B cell (primary cell): ENCODE results near the gene RCBTB1. TPM values are rescaled to one million over a fixed set of nuclear protein-coding genes. Genes with fewer than 3 reads are reported as not detected.

Source experiments
- ATAC-seq: fragments of 200-7000 bp; cut with Tn5 transposase; one replicate; pipeline ENCODE4 v1.10.0; 2021; ENCODE audit warnings: low read depth, mild to moderate bottlenecking, moderate number of reproducible peaks, moderate library complexity
- CTCF ChIA-PET: fragments of 350-600 bp; sonication (Branson Sonifier 250); formaldehyde crosslinking; loops from one replicate; lab custom pipeline; 2021; ENCODE audit warnings: antibody characterized with exemption, inconsistent platforms; lab: Charles Lee
- POLR2A ChIA-PET: fragments of 350-600 bp; sonication (Branson Sonifier 250); formaldehyde crosslinking; loops from one replicate; lab custom pipeline; 2021; ENCODE audit warnings: antibody characterized with exemption; lab: Charles Lee
- DNase-seq: peaks from one replicate; pipeline ENCODE4 v3.0.0; 2013
- H2AFZ ChIP-seq: 2 replicates; pipeline ENCODE4 v1.6.1; 2012; ENCODE audit warnings: mild to moderate bottlenecking, low read depth, low read length; ENCODE audit not compliant: insufficient read depth, poor library complexity, severe bottlenecking
- H3K27ac ChIP-seq, 2 donors: 1 replicate in 1 of 2; 2 replicates in 1 of 2; pipeline ENCODE4 v1.5.1; 2012 to 2013; ENCODE audit warnings: low read length in 2 of 2, mild to moderate bottlenecking in 2 of 2, moderate library complexity in 1 of 2
- H3K27me3 ChIP-seq, 4 experiments: fragments of 200-600 bp in 1 of 4; sonication (generic) in 1 of 4; replicated peaks in 1 of 4; 1 replicate in 2 of 4; 2 replicates in 2 of 4; pipeline versions ENCODE4 v1.6.1 to v1.7.0; 2013 to 2016; ENCODE audit warnings: low read length in 3 of 4, mild to moderate bottlenecking in 2 of 4, mixed read lengths in 1 of 4, moderate library complexity in 1 of 4; ENCODE audit not compliant: insufficient read depth in 4 of 4, control insufficient read depth in 3 of 4; ENCODE audit errors: control extremely low read depth in 1 of 4
- H3K36me3 ChIP-seq, 2 experiments: replicated peaks in 1 of 2; 1 replicate in 1 of 2; 2 replicates in 1 of 2; pipeline versions ENCODE4 v1.6.1 to v1.7.1; 2013; ENCODE audit warnings: low read length in 1 of 2; ENCODE audit not compliant: insufficient read depth in 2 of 2, control insufficient read depth in 1 of 2; ENCODE audit errors: control extremely low read depth in 1 of 2, extremely low read depth in 1 of 2
- H3K4me1 ChIP-seq, 2 donors: fragments of 200-600 bp in 1 of 2; sonication (generic) in 1 of 2; 1 replicate in 1 of 2; 2 replicates in 1 of 2; pipeline versions ENCODE4 v1.5.1 to v1.6.1; 2013 to 2017; ENCODE audit warnings: low read length in 2 of 2; ENCODE audit not compliant: control insufficient read depth in 2 of 2, insufficient read depth in 2 of 2
- H3K4me2 ChIP-seq: replicated peaks from 2 replicates; pipeline ENCODE3; 2012; ENCODE audit warnings: mild to moderate bottlenecking, low read depth, low read length; ENCODE audit not compliant: poor library complexity, severe bottlenecking
- H3K4me3 ChIP-seq, 5 experiments: fragments of 200-600 bp in 1 of 5; sonication (generic) in 1 of 5; 1 replicate in 3 of 5; 2 replicates in 2 of 5; pipeline versions ENCODE4 v1.5.1 to v1.7.0; 2011 to 2016; ENCODE audit warnings: low read length in 4 of 5, mild to moderate bottlenecking in 4 of 5, low read depth in 2 of 5, control low read depth in 1 of 5, moderate library complexity in 1 of 5; ENCODE audit not compliant: insufficient read depth in 1 of 5; ENCODE audit errors: control extremely low read depth in 1 of 5, extremely low read depth in 1 of 5
- H3K79me2 ChIP-seq: fragments of 200-600 bp; sonication (generic); one replicate; pipeline ENCODE4 v1.6.0; 2016; ENCODE audit warnings: low read length; ENCODE audit not compliant: control insufficient read depth, insufficient read depth
- H3K9ac ChIP-seq: fragments of 200-600 bp; sonication (generic); 2 replicates; pipeline ENCODE4 v1.6.1; 2017; ENCODE audit warnings: mild to moderate bottlenecking, low read length, moderate library complexity
- H3K9me3 ChIP-seq, 3 donors: one replicate each; pipeline versions ENCODE4 v1.6.1 to v1.7.1; 2013; ENCODE audit warnings: low read length in 2 of 3; ENCODE audit not compliant: control insufficient read depth in 2 of 3, insufficient read depth in 1 of 3; ENCODE audit errors: control extremely low read depth in 1 of 3
- H4K20me1 ChIP-seq: 2 replicates; pipeline ENCODE4 v1.6.0; 2012; ENCODE audit warnings: mild to moderate bottlenecking, low read length; ENCODE audit not compliant: insufficient read depth, control insufficient read depth, poor library complexity, severe bottlenecking
- H3K27ac Mint-ChIP-seq: one replicate; pipeline ENCODE4 v1.8.0; 2021; ENCODE audit warnings: mixed read lengths
- H3K27me3 Mint-ChIP-seq: one replicate; pipeline ENCODE4 v1.8.0; 2021; ENCODE audit warnings: mixed read lengths
- H3K4me1 Mint-ChIP-seq: one replicate; pipeline ENCODE4 v1.8.0; 2021; ENCODE audit warnings: mixed read lengths
- H3K4me3 Mint-ChIP-seq: one replicate; pipeline ENCODE4 v1.8.0; 2021; ENCODE audit warnings: mixed read lengths
- H3K9me3 Mint-ChIP-seq: one replicate; pipeline ENCODE4 v1.8.0; 2022; ENCODE audit warnings: mixed read lengths; ENCODE audit not compliant: insufficient read depth
- CTCF ChIP-seq: fragments of 200-600 bp; IDR thresholded peaks from one replicate; pipeline ENCODE4 v1.8.0; 2022; ENCODE audit warnings: antibody characterized with exemption, mild to moderate bottlenecking
- EZH2 ChIP-seq: IDR thresholded peaks from 2 replicates; pipeline ENCODE4 v1.6.1; 2012; ENCODE audit warnings: borderline replicate concordance, low read depth, mild to moderate bottlenecking, moderate library complexity, low read length; ENCODE audit not compliant: insufficient read depth, poor library complexity, severe bottlenecking
- WGBS: methylation state at CpG from one replicate; pipeline ENCODE4 v1.1.5; 2013; ENCODE audit warnings: missing lambda C conversion rate; ENCODE audit not compliant: insufficient coverage; 5-methylcytosine and 5-hydroxymethylcytosine counted together
- intact Hi-C: fragments of 100-400 bp; cut with micrococcal nuclease; formaldehyde crosslinking; loops from one replicate; pipeline ENCODE4 v1.10.0; 2022
- polyA plus RNA-seq: library from polyadenylated mRNA; depleted of rRNA; stranded (reverse); fragments of >200 nt; gene quantifications from 2 replicates; pipeline ENCODE4 v1.2.3, GENCODE V29; 2012
- total RNA-seq, 2 donors: library from RNA; stranded (reverse); fragments of 120-200 nt in 1 of 2; gene quantifications; 1 replicate in 1 of 2; 2 replicates in 1 of 2; pipeline versions ENCODE4 v1.2.3 to v1.2.4, GENCODE V29; 2013 to 2022

Gene RCBTB1
- total and polyA plus RNA-seq, 2 donors (not counting 1 experiment from before 2014, with no cell fraction given), result 10.7 to 35.2 TPM

GRCh38 chr13:49539746-49540145 is 45.6 kb downstream of the RCBTB1 start:
- Histone ChIP-seq H3K4me2 (peak overlapping the region; percentile 55), H3K4me3 (no peak overlapping the region), H2AFZ (peak overlapping the region; percentile 55), H3K27me3 (no peaks in the 10 kb centered on the region), H3K36me3 (peaks cover 0 to 3% of the 10 kb centered on the region in 2 experiments), H3K9ac (no peak overlapping the region), H3K4me1 (peaks cover 25 to 33% of the 10 kb centered on the region in 2 donors), H3K79me2 (no peaks in the 10 kb centered on the region), H3K27ac (peak overlapping the region in 1 of 2 donors; percentile 15), H4K20me1 (no peaks in the 10 kb centered on the region), H3K9me3 (no peaks in the 10 kb centered on the region)
- Mint-ChIP-seq H3K27me3 (no peaks in the 10 kb centered on the region), H3K9me3 (no peaks in the 10 kb centered on the region), H3K4me3 (peak overlapping the region; percentile 42), H3K27ac (peak overlapping the region; percentile 44), H3K4me1 (peaks cover 41% of the 10 kb centered on the region)
- intact Hi-C loops, result no loop called here
- ChIA-PET POLR2A (interaction anchor here (0.9 to 1.0 kb wide), 2 partner anchors 44 to 45 kb away, joined by 4 to 6 read pairs; partner anchors contain the start of genes PHF11 and RCBTB1), CTCF (interaction anchor here (1.0 kb wide), 2 partner anchors 9 to 37 kb away, joined by 3 to 5 read pairs; no protein-coding TSS in a partner anchor)
- 100% methylated on average over 1 of the region's 3 CpGs for WGBS
- TF ChIP-seq EZH2 (no peak), CTCF (no peak)
- ATAC-seq, result no peak
- no peak for DNase-seq

GRCh38 chr13:49539313-49539712 is 46.0 kb downstream of the RCBTB1 start:
- CTCF ChIA-PET, result interaction anchor here (1.0 kb wide), 2 partner anchors 9 to 36 kb away, joined by 3 to 5 read pairs; no protein-coding TSS in a partner anchor
- ATAC-seq (no peak), DNase-seq (no peak)
- Histone ChIP-seq H3K27me3 (no peaks in the 10 kb centered on the region), H3K4me2 (no peak overlapping the region), H4K20me1 (no peaks in the 10 kb centered on the region), H3K36me3 (peaks cover 0 to 3% of the 10 kb centered on the region in 2 experiments), H3K4me1 (peaks cover 27 to 35% of the 10 kb centered on the region in 2 donors), H3K9me3 (no peaks in the 10 kb centered on the region), H3K27ac (peak overlapping the region; percentile 5 to 15), H3K9ac (no peak overlapping the region), H3K79me2 (no peaks in the 10 kb centered on the region), H3K4me3 (no peak overlapping the region), H2AFZ (no peak overlapping the region)
- TF ChIP-seq CTCF, result no peak
- TF ChIP-seq EZH2, result no peak
- no peaks in the 10 kb centered on the region for H3K9me3 Mint-ChIP-seq
- intact Hi-C loops, result no loop called here
- peak overlapping the region; percentile 11 for H3K4me3 Mint-ChIP-seq
- peak overlapping the region; percentile 44 for H3K27ac Mint-ChIP-seq
- 38% methylated on average over 1 of the region's 5 CpGs for WGBS
- POLR2A ChIA-PET, result interaction anchor here (0.6 to 0.9 kb wide), 2 partner anchors 43 to 1315 kb away, joined by 6 read pairs; partner anchors contain the start of gene PHF11
- H3K4me1 Mint-ChIP-seq, result peaks cover 44% of the 10 kb centered on the region
- no peaks in the 10 kb centered on the region for H3K27me3 Mint-ChIP-seq
